Transverse colon (tissue), 4 donors: ENCODE data around the gene INTS3. TPM values are rescaled to one million over a fixed set of nuclear protein-coding genes. Genes with fewer than 3 reads are reported as not detected.

Source experiments
- DNase-seq: peaks from one replicate; pipeline ENCODE4 v3.0.0-alpha.2; 2019
- H3K27ac ChIP-seq, 4 donors: fragments of 200-600 bp; sonication (generic); 2 replicates each; pipeline ENCODE4 v1.5.1; 2016 to 2018; ENCODE audit warnings: inconsistent platforms in 4 of 4
- H3K27me3 ChIP-seq: fragments of 200-600 bp; sonication (generic); 2 replicates; pipeline ENCODE4 v1.5.1; 2017; ENCODE audit warnings: inconsistent platforms
- H3K36me3 ChIP-seq, 4 donors: fragments of 200-600 bp; sonication (generic); 2 replicates each; pipeline ENCODE4 v1.5.1; 2017 to 2019; ENCODE audit warnings: inconsistent platforms in 4 of 4
- H3K4me1 ChIP-seq, 4 donors: fragments of 200-600 bp; sonication (generic); 2 replicates each; pipeline ENCODE4 v1.5.1; 2017 to 2020; ENCODE audit warnings: inconsistent platforms in 4 of 4
- H3K4me3 ChIP-seq, 4 donors: fragments of 200-600 bp; sonication (generic); 1 replicate in 1 of 4; 2 replicates in 3 of 4; pipeline versions ENCODE4 v1.5.1 to v1.6.1; 2017 to 2019; ENCODE audit warnings: inconsistent platforms in 4 of 4
- H3K9me3 ChIP-seq, 2 donors: fragments of 200-600 bp; sonication (generic); 2 replicates each; pipeline ENCODE4 v1.5.1; 2017 to 2019; ENCODE audit warnings: inconsistent platforms in 2 of 2
- EP300 ChIP-seq: sonication (generic); formaldehyde crosslinking; IDR thresholded peaks from one replicate; pipeline ENCODE4 v1.6.1; 2017; ENCODE audit warnings: antibody characterized with exemption, low read depth
- POLR2A ChIP-seq: fragments of 450-650 bp; IDR thresholded peaks from one replicate; pipeline ENCODE4 v1.6.1; 2016; ENCODE audit warnings: antibody characterized with exemption, mild to moderate bottlenecking, moderate library complexity
- POLR2AphosphoS5 ChIP-seq, 3 donors: sonication (generic); formaldehyde crosslinking; IDR thresholded peaks; one replicate each; pipeline ENCODE4 v1.6.1; 2016; ENCODE audit warnings: antibody characterized with exemption in 3 of 3
- WGBS, 2 donors: methylation state at CpG; one replicate each; pipeline ENCODE4 v1.1.5; 2018; ENCODE audit warnings: low coverage in 1 of 2; 5-methylcytosine and 5-hydroxymethylcytosine counted together
- in situ Hi-C, 4 donors: fragments of 200-750 bp; cut with MboI; loops; one replicate each; pipeline versions ENCODE4 v1.15.0 to v1.15.1; 2017; ENCODE audit warnings: low sequenced_read_pairs in 3 of 4, low pct_ligation_motif_present in 1 of 4, low pct_unique_long_range_greater_than_20kb in 1 of 4
- intact Hi-C: fragments of 100-400 bp; cut with DNase I; formaldehyde crosslinking; loops from one replicate; pipeline ENCODE4 v1.15.1; 2023; ENCODE audit warnings: low total_unique reads
- total RNA-seq, 4 donors: library from RNA; depleted of rRNA; stranded (reverse); fragments of >200 nt; gene quantifications; one replicate each; pipeline ENCODE4 v1.1.0, GENCODE V29; 2016
- TF ChIP-seq, protein P1 (sequence below), 5 experiments: fragments of 200-600 bp in 3 of 5; fragments of 450-650 bp in 2 of 5; sonication (generic) in 3 of 5; IDR thresholded peaks; 1 replicate in 2 of 5; 2 replicates in 3 of 5; pipeline ENCODE4 v1.5.1; 2016 to 2017; ENCODE audit warnings: antibody characterized with exemption in 5 of 5, inconsistent platforms in 3 of 5, mild to moderate bottlenecking in 2 of 5, moderate library complexity in 1 of 5

The INTS3 gene
- total RNA-seq, 4 donors from 2014 or later = 26.1 to 35.6 (median 28.0) TPM

- 69 to 72% methylated on average over 2 of the region's 2 CpGs for WGBS, 2 donors
- no peak overlapping the region for H3K27ac ChIP-seq
Measured at GRCh38 chr1:153804112-153804511, 76.3 kb downstream of the INTS3 start.

GRCh38 chr1:153805042-153805745 lies 77.3 kb downstream of the INTS3 start:
- intact Hi-C loops (no loop called here), in situ Hi-C loops (loop anchor here in 3 of 4 donors (25.0 kb wide), 2 partner anchors 107 to 132 kb away; partner anchors contain the start of genes DENND4B (in 2 of the 3) and GATAD2B (in 1 of the 3))
- TF ChIP-seq POLR2AphosphoS5 (IDR thresholded peaks at IDR 0.05) = peak in 2 of 3 donors; percentile 27 to 37
- no peak for TF ChIP-seq EP300
- TF ChIP-seq, protein P1, sequence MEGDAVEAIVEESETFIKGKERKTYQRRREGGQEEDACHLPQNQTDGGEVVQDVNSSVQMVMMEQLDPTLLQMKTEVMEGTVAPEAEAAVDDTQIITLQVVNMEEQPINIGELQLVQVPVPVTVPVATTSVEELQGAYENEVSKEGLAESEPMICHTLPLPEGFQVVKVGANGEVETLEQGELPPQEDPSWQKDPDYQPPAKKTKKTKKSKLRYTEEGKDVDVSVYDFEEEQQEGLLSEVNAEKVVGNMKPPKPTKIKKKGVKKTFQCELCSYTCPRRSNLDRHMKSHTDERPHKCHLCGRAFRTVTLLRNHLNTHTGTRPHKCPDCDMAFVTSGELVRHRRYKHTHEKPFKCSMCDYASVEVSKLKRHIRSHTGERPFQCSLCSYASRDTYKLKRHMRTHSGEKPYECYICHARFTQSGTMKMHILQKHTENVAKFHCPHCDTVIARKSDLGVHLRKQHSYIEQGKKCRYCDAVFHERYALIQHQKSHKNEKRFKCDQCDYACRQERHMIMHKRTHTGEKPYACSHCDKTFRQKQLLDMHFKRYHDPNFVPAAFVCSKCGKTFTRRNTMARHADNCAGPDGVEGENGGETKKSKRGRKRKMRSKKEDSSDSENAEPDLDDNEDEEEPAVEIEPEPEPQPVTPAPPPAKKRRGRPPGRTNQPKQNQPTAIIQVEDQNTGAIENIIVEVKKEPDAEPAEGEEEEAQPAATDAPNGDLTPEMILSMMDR (IDR thresholded peaks at IDR 0.05) = no peak
- peak; percentile 15 for TF ChIP-seq POLR2A
- Histone ChIP-seq H3K36me3 (peaks cover 0 to 12% (median 5%) of the 10 kb centered on the region in 4 donors), H3K4me3 (no peak overlapping the region), H3K4me1 (peaks cover 0 to 16% (median 3%) of the 10 kb centered on the region in 4 donors), H3K9me3 (no peaks in the 10 kb centered on the region), H3K27ac (peak overlapping the region; percentile 49 to 68 (median 62)), H3K27me3 (no peaks in the 10 kb centered on the region)
- peak; percentile 68 for DNase-seq
- 63% methylated on average over 5 of the region's 5 CpGs; no CpG with 5 or more reads in 1 of the 2 donors for whole genome bisulfite sequencing, 2 donors

More at GRCh38 chr1:153804112-153804511, 76.3 kb downstream of the INTS3 start:
- H3K9me3 ChIP-seq = no peaks in the 10 kb centered on the region
- TF ChIP-seq, protein P1 (IDR thresholded peaks at IDR 0.05) = no peak
- TF ChIP-seq POLR2AphosphoS5 (IDR thresholded peaks at IDR 0.05) (no peak), EP300 (no peak), POLR2A (no peak)
- peaks cover 0 to 16% (median 3%) of the 10 kb centered on the region in 4 donors for H3K4me1 ChIP-seq
- in situ Hi-C loops = loop anchor here (5.0 to 25.0 kb wide), 3 partner anchors 108 to 178 kb away; partner anchors contain the start of genes DENND4B (in 2 of the 4) and GATAD2B (in 1 of the 4)
- H3K27me3 ChIP-seq = no peaks in the 10 kb centered on the region
- peaks cover 0 to 4% (median 0%) of the 10 kb centered on the region in 4 donors for H3K36me3 ChIP-seq
- DNase-seq = no peak
- intact Hi-C loops = no loop called here
- H3K4me3 ChIP-seq = no peak overlapping the region

GRCh38 chr1:153805886-153806719 lies 78.3 kb downstream of the INTS3 start:
- 76 to 78% methylated on average over 5 to 11 of the region's 11 CpGs for WGBS, 2 donors
- peak overlapping the region in 2 of 4 donors; percentile 4 to 36 for H3K27ac ChIP-seq
- peaks cover 0 to 21% (median 10%) of the 10 kb centered on the region in 4 donors for H3K36me3 ChIP-seq
- intact Hi-C loops (no loop called here), in situ Hi-C loops (loop anchor here in 3 of 4 donors (25.0 kb wide), 2 partner anchors 106 to 131 kb away; partner anchors contain the start of genes DENND4B (in 2 of the 3) and GATAD2B (in 1 of the 3))
- H3K27me3 ChIP-seq = no peaks in the 10 kb centered on the region
- H3K9me3 ChIP-seq = no peaks in the 10 kb centered on the region
- H3K4me3 ChIP-seq = no peak overlapping the region
- DNase-seq = no peak
- no peak for TF ChIP-seq EP300
- TF ChIP-seq, protein P1 (IDR thresholded peaks at IDR 0.05) = no peak
- no peak for TF ChIP-seq POLR2A
- H3K4me1 ChIP-seq = peaks cover 0 to 16% (median 3%) of the 10 kb centered on the region in 4 donors
